ENCODE results near the gene ADAT1. TPM values are rescaled to one million over a fixed set of nuclear protein-coding genes. Genes with fewer than 3 reads are reported as not detected.

Gene ADAT1
- total RNA-seq, 2 donors from 2014 or later: 50.1 to 54.9 TPM

- Histone ChIP-seq H3K4me1 (ENCODE audit: control insufficient read depth, insufficient read depth, low read length) (no peaks in the 10 kb centered on the region), H3K9ac (ENCODE audit: extremely low read depth, low read length, poor library complexity, severe bottlenecking) (no peak overlapping the region), H3K36me3 (ENCODE audit: control insufficient read depth, insufficient read depth, low read length) (peaks cover 44% of the 10 kb centered on the region), H3K27me3 (ENCODE audit: control insufficient read depth, insufficient read depth, low read length, poor library complexity, severe bottlenecking) (no peaks in the 10 kb centered on the region), H3K4me3 (ENCODE audit: low read length) (no peak overlapping the region), H3K27ac (ENCODE audit: low read depth, low read length) (no peak overlapping the region), H3K9me3 (ENCODE audit: control insufficient read depth, low read length) (no peaks in the 10 kb centered on the region)
- TF ChIP-seq CTCF (conservative IDR thresholded peaks at IDR 0.05): no peak
- Mint-ChIP-seq H3K4me3 (no peak overlapping the region), H3K4me1 (no peaks in the 10 kb centered on the region), H3K27ac (no peak overlapping the region), H3K9me3 (no peaks in the 10 kb centered on the region), H3K27me3 (ENCODE audit: insufficient read depth) (no peaks in the 10 kb centered on the region), H3K36me3 (ENCODE audit: low read depth) (peaks cover 32% of the 10 kb centered on the region)
- 92 to 95% methylated on average over 4 to 6 of the region's 6 CpGs for WGBS, 2 experiments (ENCODE audit: insufficient coverage in 1 of 2, insufficient read length in 1 of 2)
- no peak for DNase-seq
Observed at GRCh38 chr16:75660321-75660720, 37.2 kb upstream of the ADAT1 start.

GRCh38 chr16:75658175-75658574 lies 35.1 kb upstream of the ADAT1 start:
- no peaks in the 10 kb centered on the region for H3K27me3 Mint-ChIP-seq (ENCODE audit: insufficient read depth)
- no peak for TF ChIP-seq CTCF (conservative IDR thresholded peaks at IDR 0.05)
- H3K9me3 Mint-ChIP-seq: no peaks in the 10 kb centered on the region
- no peaks in the 10 kb centered on the region for H3K4me1 ChIP-seq (ENCODE audit: control insufficient read depth, insufficient read depth, low read length)
- H3K4me1 Mint-ChIP-seq: no peaks in the 10 kb centered on the region
- WGBS, 2 experiments (ENCODE audit: insufficient coverage in 1 of 2, insufficient read length in 1 of 2): 96 to 100% methylated on average over 1 to 2 of the region's 2 CpGs
- no peaks in the 10 kb centered on the region for H3K9me3 ChIP-seq (ENCODE audit: control insufficient read depth, low read length)
- no peak overlapping the region for H3K27ac Mint-ChIP-seq
- H3K36me3 ChIP-seq (ENCODE audit: control insufficient read depth, insufficient read depth, low read length): peaks cover 61% of the 10 kb centered on the region
- H3K4me3 ChIP-seq (ENCODE audit: low read length): no peak overlapping the region
- H3K27me3 ChIP-seq (ENCODE audit: control insufficient read depth, insufficient read depth, low read length, poor library complexity, severe bottlenecking): no peaks in the 10 kb centered on the region
- peaks cover 48% of the 10 kb centered on the region for H3K36me3 Mint-ChIP-seq (ENCODE audit: low read depth)
- H3K4me3 Mint-ChIP-seq: no peak overlapping the region
- no peak for DNase-seq
- H3K9ac ChIP-seq (ENCODE audit: extremely low read depth, low read length, poor library complexity, severe bottlenecking): no peak overlapping the region
- H3K27ac ChIP-seq (ENCODE audit: low read depth, low read length): no peak overlapping the region

GRCh38 chr16:75653922-75654321 lies 30.8 kb upstream of the ADAT1 start:
- Mint-ChIP-seq H3K4me3 (no peak overlapping the region), H3K27ac (no peak overlapping the region)

More at GRCh38 chr16:75653922-75654321, 30.8 kb upstream of the ADAT1 start:
- no peak overlapping the region for H3K27ac ChIP-seq (ENCODE audit: low read depth, low read length)
- H3K4me1 ChIP-seq (ENCODE audit: control insufficient read depth, insufficient read depth, low read length): no peaks in the 10 kb centered on the region
- Mint-ChIP-seq H3K9me3 (no peaks in the 10 kb centered on the region), H3K36me3 (ENCODE audit: low read depth) (peaks cover 46% of the 10 kb centered on the region), H3K4me1 (peaks cover 7% of the 10 kb centered on the region), H3K27me3 (ENCODE audit: insufficient read depth) (no peaks in the 10 kb centered on the region)
- no peak for TF ChIP-seq CTCF (conservative IDR thresholded peaks at IDR 0.05)
- H3K9ac ChIP-seq (ENCODE audit: extremely low read depth, low read length, poor library complexity, severe bottlenecking): no peak overlapping the region
- 93% methylated on average over 1 of the region's 1 CpG; no CpG with 5 or more reads in 1 of the 2 experiments for WGBS, 2 experiments (ENCODE audit: insufficient coverage in 1 of 2, insufficient read length in 1 of 2)
- DNase-seq: no peak
- no peaks in the 10 kb centered on the region for H3K27me3 ChIP-seq (ENCODE audit: control insufficient read depth, insufficient read depth, low read length, poor library complexity, severe bottlenecking)
- H3K9me3 ChIP-seq (ENCODE audit: control insufficient read depth, low read length): no peaks in the 10 kb centered on the region
- peaks cover 68% of the 10 kb centered on the region for H3K36me3 ChIP-seq (ENCODE audit: control insufficient read depth, insufficient read depth, low read length)
- no peak overlapping the region for H3K4me3 ChIP-seq (ENCODE audit: low read length)

Measured in endodermal cell (in vitro differentiated cells).